H1 (cell line): ENCODE measurements around the gene PRPS1. TPM values are rescaled to one million over a fixed set of nuclear protein-coding genes. Genes with fewer than 3 reads are reported as not detected.

Source experiments
- BRCA1 ChIP-seq: IDR thresholded peaks from 2 replicates; pipeline ENCODE4 v1.6.1; 2012; ENCODE audit warnings: low read depth, low read length, improper control_type of control experiment
- EZH2 ChIP-seq: fragments of 200-600 bp; sonication (generic); IDR thresholded peaks from 2 replicates; pipeline ENCODE4 v1.7.1; 2012; ENCODE audit warnings: low read depth, mild to moderate bottlenecking, moderate library complexity, low read length, inconsistent platforms; ENCODE audit not compliant: severe bottlenecking
- JUN ChIP-seq: IDR thresholded peaks from 2 replicates; pipeline ENCODE4 v1.6.1; 2011; ENCODE audit warnings: low read depth, mild to moderate bottlenecking, improper control_type of control experiment, low read length
- RBBP5 ChIP-seq: IDR thresholded peaks from 2 replicates; pipeline ENCODE4 v1.7.1; 2012; ENCODE audit warnings: low read depth, mild to moderate bottlenecking, inconsistent platforms, low read length, moderate library complexity, borderline replicate concordance
- ZNF274 ChIP-seq: IDR thresholded peaks from 2 replicates; pipeline ENCODE4 v1.7.0; 2012; ENCODE audit warnings: low read length, borderline replicate concordance; ENCODE audit errors: extremely low read depth
- polyA plus RNA-seq, 7 experiments: library from polyadenylated mRNA; depleted of rRNA in 3 of 7; stranded (reverse) in 5 of 7; unstranded in 2 of 7; fragments of >200 nt in 5 of 7; fragments of 200-250 nt in 2 of 7; gene quantifications; 1 replicate in 5 of 7; 2 replicates in 1 of 7; 4 replicates in 1 of 7; pipeline versions ENCODE4 v1.2.1 to v1.2.3, GENCODE V29; 2011 to 2013; ENCODE audit warnings: missing spikeins in 2 of 7, mixed read lengths in 2 of 7
- total RNA-seq: library from RNA; stranded (reverse); fragmentation: NEBNext Ultra II Directional; extraction: Animal tissue kit (Norgen Biotek cat#: 25700); gene quantifications from 2 replicates; pipeline ENCODE4 v1.2.1, GENCODE V29; 2021
- TF ChIP-seq, protein P1 (sequence below), 3 experiments: IDR thresholded peaks; 1 replicate in 2 of 3; 2 replicates in 1 of 3; pipeline versions ENCODE4 v1.5.1 to v1.6.1; 2011; ENCODE audit warnings: low read length in 3 of 3, mild to moderate bottlenecking in 3 of 3, inconsistent platforms in 2 of 3, low read depth in 1 of 3, moderate library complexity in 1 of 3; ENCODE audit not compliant: insufficient read depth in 1 of 3; ENCODE audit errors: control extremely low read depth in 1 of 3
- TF ChIP-seq, protein P2 (sequence below): fragments of 300-600 bp; sonication (generic); IDR thresholded peaks from 2 replicates; pipeline ENCODE4 v1.7.1; 2012; ENCODE audit warnings: low read length, moderate library complexity, mild to moderate bottlenecking, inconsistent platforms; ENCODE audit not compliant: insufficient replicate concordance

The PRPS1 gene
- total and polyA plus RNA-seq, 2 of the 8 experiments (the other 6 are each of a cell fraction or from before 2014, with no cell fraction given): 90.1 to 110 TPM

DNA sequence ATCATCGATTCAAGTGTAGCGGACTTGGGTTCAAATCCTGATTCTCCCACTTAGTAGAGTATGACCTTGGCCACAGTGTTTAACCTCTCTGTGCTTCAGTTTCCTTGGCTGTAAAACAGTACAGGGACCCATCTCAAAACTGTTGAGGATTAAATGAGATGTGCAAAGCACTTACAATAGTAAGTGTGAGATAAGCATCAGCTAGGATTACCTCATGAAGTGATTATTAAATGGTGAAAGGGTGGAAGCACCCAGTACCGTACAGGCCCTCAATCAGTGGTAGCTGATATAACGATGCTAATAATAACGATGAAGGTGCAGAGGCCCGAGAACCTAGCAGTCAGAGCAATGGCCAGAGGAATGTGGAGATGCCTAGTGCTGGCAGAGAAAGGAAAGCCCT lies 45.1 kb downstream of the PRPS1 start (continued):
- TF ChIP-seq, protein P1, sequence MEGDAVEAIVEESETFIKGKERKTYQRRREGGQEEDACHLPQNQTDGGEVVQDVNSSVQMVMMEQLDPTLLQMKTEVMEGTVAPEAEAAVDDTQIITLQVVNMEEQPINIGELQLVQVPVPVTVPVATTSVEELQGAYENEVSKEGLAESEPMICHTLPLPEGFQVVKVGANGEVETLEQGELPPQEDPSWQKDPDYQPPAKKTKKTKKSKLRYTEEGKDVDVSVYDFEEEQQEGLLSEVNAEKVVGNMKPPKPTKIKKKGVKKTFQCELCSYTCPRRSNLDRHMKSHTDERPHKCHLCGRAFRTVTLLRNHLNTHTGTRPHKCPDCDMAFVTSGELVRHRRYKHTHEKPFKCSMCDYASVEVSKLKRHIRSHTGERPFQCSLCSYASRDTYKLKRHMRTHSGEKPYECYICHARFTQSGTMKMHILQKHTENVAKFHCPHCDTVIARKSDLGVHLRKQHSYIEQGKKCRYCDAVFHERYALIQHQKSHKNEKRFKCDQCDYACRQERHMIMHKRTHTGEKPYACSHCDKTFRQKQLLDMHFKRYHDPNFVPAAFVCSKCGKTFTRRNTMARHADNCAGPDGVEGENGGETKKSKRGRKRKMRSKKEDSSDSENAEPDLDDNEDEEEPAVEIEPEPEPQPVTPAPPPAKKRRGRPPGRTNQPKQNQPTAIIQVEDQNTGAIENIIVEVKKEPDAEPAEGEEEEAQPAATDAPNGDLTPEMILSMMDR (IDR thresholded peaks at IDR 0.05; ENCODE audit: control extremely low read depth in 1 of 3, insufficient read depth in 1 of 3, low read depth in 1 of 3, low read length in 3 of 3): no peak
- TF ChIP-seq RBBP5 (no peak), ZNF274 (no peak), JUN (no peak), EZH2 (no peak), BRCA1 (no peak)
- TF ChIP-seq, protein P2, sequence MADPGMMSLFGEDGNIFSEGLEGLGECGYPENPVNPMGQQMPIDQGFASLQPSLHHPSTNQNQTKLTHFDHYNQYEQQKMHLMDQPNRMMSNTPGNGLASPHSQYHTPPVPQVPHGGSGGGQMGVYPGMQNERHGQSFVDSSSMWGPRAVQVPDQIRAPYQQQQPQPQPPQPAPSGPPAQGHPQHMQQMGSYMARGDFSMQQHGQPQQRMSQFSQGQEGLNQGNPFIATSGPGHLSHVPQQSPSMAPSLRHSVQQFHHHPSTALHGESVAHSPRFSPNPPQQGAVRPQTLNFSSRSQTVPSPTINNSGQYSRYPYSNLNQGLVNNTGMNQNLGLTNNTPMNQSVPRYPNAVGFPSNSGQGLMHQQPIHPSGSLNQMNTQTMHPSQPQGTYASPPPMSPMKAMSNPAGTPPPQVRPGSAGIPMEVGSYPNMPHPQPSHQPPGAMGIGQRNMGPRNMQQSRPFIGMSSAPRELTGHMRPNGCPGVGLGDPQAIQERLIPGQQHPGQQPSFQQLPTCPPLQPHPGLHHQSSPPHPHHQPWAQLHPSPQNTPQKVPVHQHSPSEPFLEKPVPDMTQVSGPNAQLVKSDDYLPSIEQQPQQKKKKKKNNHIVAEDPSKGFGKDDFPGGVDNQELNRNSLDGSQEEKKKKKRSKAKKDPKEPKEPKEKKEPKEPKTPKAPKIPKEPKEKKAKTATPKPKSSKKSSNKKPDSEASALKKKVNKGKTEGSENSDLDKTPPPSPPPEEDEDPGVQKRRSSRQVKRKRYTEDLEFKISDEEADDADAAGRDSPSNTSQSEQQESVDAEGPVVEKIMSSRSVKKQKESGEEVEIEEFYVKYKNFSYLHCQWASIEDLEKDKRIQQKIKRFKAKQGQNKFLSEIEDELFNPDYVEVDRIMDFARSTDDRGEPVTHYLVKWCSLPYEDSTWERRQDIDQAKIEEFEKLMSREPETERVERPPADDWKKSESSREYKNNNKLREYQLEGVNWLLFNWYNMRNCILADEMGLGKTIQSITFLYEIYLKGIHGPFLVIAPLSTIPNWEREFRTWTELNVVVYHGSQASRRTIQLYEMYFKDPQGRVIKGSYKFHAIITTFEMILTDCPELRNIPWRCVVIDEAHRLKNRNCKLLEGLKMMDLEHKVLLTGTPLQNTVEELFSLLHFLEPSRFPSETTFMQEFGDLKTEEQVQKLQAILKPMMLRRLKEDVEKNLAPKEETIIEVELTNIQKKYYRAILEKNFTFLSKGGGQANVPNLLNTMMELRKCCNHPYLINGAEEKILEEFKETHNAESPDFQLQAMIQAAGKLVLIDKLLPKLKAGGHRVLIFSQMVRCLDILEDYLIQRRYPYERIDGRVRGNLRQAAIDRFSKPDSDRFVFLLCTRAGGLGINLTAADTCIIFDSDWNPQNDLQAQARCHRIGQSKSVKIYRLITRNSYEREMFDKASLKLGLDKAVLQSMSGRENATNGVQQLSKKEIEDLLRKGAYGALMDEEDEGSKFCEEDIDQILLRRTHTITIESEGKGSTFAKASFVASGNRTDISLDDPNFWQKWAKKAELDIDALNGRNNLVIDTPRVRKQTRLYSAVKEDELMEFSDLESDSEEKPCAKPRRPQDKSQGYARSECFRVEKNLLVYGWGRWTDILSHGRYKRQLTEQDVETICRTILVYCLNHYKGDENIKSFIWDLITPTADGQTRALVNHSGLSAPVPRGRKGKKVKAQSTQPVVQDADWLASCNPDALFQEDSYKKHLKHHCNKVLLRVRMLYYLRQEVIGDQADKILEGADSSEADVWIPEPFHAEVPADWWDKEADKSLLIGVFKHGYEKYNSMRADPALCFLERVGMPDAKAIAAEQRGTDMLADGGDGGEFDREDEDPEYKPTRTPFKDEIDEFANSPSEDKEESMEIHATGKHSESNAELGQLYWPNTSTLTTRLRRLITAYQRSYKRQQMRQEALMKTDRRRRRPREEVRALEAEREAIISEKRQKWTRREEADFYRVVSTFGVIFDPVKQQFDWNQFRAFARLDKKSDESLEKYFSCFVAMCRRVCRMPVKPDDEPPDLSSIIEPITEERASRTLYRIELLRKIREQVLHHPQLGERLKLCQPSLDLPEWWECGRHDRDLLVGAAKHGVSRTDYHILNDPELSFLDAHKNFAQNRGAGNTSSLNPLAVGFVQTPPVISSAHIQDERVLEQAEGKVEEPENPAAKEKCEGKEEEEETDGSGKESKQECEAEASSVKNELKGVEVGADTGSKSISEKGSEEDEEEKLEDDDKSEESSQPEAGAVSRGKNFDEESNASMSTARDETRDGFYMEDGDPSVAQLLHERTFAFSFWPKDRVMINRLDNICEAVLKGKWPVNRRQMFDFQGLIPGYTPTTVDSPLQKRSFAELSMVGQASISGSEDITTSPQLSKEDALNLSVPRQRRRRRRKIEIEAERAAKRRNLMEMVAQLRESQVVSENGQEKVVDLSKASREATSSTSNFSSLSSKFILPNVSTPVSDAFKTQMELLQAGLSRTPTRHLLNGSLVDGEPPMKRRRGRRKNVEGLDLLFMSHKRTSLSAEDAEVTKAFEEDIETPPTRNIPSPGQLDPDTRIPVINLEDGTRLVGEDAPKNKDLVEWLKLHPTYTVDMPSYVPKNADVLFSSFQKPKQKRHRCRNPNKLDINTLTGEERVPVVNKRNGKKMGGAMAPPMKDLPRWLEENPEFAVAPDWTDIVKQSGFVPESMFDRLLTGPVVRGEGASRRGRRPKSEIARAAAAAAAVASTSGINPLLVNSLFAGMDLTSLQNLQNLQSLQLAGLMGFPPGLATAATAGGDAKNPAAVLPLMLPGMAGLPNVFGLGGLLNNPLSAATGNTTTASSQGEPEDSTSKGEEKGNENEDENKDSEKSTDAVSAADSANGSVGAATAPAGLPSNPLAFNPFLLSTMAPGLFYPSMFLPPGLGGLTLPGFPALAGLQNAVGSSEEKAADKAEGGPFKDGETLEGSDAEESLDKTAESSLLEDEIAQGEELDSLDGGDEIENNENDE: no peak
